Uterus (tissue), 4 donors: Measurements from ENCODE around the gene ZNF385C. TPM values are rescaled to one million over a fixed set of nuclear protein-coding genes. Genes with fewer than 3 reads are reported as not detected.
A peak's percentile ranks its signal among the peaks of the same experiment; 100 is the strongest.

ENCODE experiments used
- DNase-seq, 2 donors: peaks; one replicate each; pipeline ENCODE4 v3.0.0-alpha.2; 2019 to 2020
- H3K27ac ChIP-seq, 2 donors: fragments of 200-600 bp; sonication (generic); 1 replicate in 1 of 2; 2 replicates in 1 of 2; pipeline ENCODE4 v1.5.1; 2016 to 2018
- H3K27me3 ChIP-seq, 2 donors: fragments of 200-600 bp; sonication (generic); one replicate each; pipeline ENCODE4 v1.5.1; 2018 to 2019; ENCODE audit warnings: control low read depth in 1 of 2
- H3K36me3 ChIP-seq, 2 donors: fragments of 200-600 bp; sonication (generic); one replicate each; pipeline ENCODE4 v1.5.1; 2019; ENCODE audit warnings: control low read depth in 1 of 2
- H3K4me1 ChIP-seq, 2 donors: fragments of 200-600 bp; sonication (generic); one replicate each; pipeline ENCODE4 v1.5.1; 2018 to 2019; ENCODE audit warnings: control low read depth in 1 of 2
- H3K4me3 ChIP-seq, 2 donors: fragments of 200-600 bp; sonication (generic); 1 replicate in 1 of 2; 2 replicates in 1 of 2; pipeline ENCODE4 v1.5.1; 2018 to 2019; ENCODE audit warnings: mild to moderate bottlenecking in 1 of 2
- H3K9me3 ChIP-seq, 2 donors: fragments of 200-600 bp; sonication (generic); one replicate each; pipeline ENCODE4 v1.5.1; 2019; ENCODE audit warnings: control low read depth in 1 of 2
- CTCF ChIP-seq, 4 experiments: fragments of 200-600 bp in 2 of 4; fragments of 450-650 bp in 2 of 4; sonication (generic) in 2 of 4; IDR thresholded peaks; one replicate each; pipeline ENCODE4 v1.5.1; 2016 to 2019; ENCODE audit warnings: antibody characterized with exemption in 4 of 4, mild to moderate bottlenecking in 2 of 4, moderate library complexity in 1 of 4
- POLR2A ChIP-seq, 2 donors: fragments of 450-650 bp; IDR thresholded peaks; one replicate each; pipeline ENCODE4 v1.6.1; 2016; ENCODE audit warnings: antibody characterized with exemption in 2 of 2, mild to moderate bottlenecking in 1 of 2, moderate library complexity in 1 of 2
- intact Hi-C: fragments of 100-400 bp; cut with DNase I; formaldehyde crosslinking; loops from one replicate; pipeline ENCODE4 v1.15.1; 2023; ENCODE audit warnings: low total_unique reads
- total RNA-seq, 4 donors: library from RNA; depleted of rRNA in 3 of 4; stranded (reverse); fragments of >200 nt in 3 of 4; gene quantifications; one replicate each; pipeline versions ENCODE4 v1.1.0 to v1.2.4, GENCODE V29; 2014 to 2023
- donor health status: DM: yes; HTN: yes; CAD: no.

ZNF385C gene
- total RNA-seq, 4 donors from 2014 or later, result 0.48 to 1.0 TPM; not detected in 2

- Histone ChIP-seq H3K27ac (peak within 1 kb of the TSS; percentile 67 to 85), H3K9me3 (no peaks in the 10 kb centered on the region), H3K27me3 (no peaks in the 10 kb centered on the region), H3K4me1 (peaks cover 9 to 14% of the 10 kb centered on the region in 2 donors), H3K36me3 (no peaks in the 10 kb centered on the region), H3K4me3 (peak within 1 kb of the TSS; percentile 73 to 85)
- intact Hi-C loops, result loop anchor here (5.0 to 10.0 kb wide), 2 partner anchors 55 to 97 kb away; partner anchors contain the start of gene CNP
- TF ChIP-seq POLR2A (IDR thresholded peaks at IDR 0.05) (peak in 1 of 2 donors; percentile 51), CTCF (IDR thresholded peaks at IDR 0.05) (peak; percentile 93 to 98 (median 96))
- DNase-seq, result peak; percentile 90 to 92
These were observed 78.5 kb downstream of the ZNF385C start, which contains the start of gene NKIRAS2 for GRCh38 chr17:42019509-42020404. NKIRAS2 (plus strand) TSS chr17:42020090; CDS start chr17:42021578, 1,488 bp downstream.

GRCh38 chr17:42018988-42019387, 79.3 kb downstream of the ZNF385C start:
- H3K4me1 ChIP-seq, result peaks cover 9 to 15% of the 10 kb centered on the region in 2 donors
- no peak overlapping the region for H3K27ac ChIP-seq
- no peaks in the 10 kb centered on the region for H3K9me3 ChIP-seq
- no peaks in the 10 kb centered on the region for H3K36me3 ChIP-seq
- no peaks in the 10 kb centered on the region for H3K27me3 ChIP-seq
- DNase-seq, result no peak
- H3K4me3 ChIP-seq, result no peak overlapping the region
- intact Hi-C loops, result no loop called here
- TF ChIP-seq CTCF (IDR thresholded peaks at IDR 0.05) (no peak), POLR2A (IDR thresholded peaks at IDR 0.05) (no peak)

- Histone ChIP-seq H3K9me3 (no peaks in the 10 kb centered on the region), H3K4me1 (peaks cover 9 to 15% of the 10 kb centered on the region in 2 donors), H3K27ac (peak overlapping the region in 1 of 2 donors; percentile 90), H3K27me3 (no peaks in the 10 kb centered on the region), H3K4me3 (no peak overlapping the region), H3K36me3 (no peaks in the 10 kb centered on the region)
- TF ChIP-seq POLR2A (IDR thresholded peaks at IDR 0.05) (no peak), CTCF (IDR thresholded peaks at IDR 0.05) (no peak)
- DNase-seq, result no peak
- intact Hi-C loops, result no loop called here
These were observed 79.9 kb downstream of the ZNF385C start for GRCh38 chr17:42018339-42018738.

GRCh38 chr17:42017866-42018200, 80.4 kb downstream of the ZNF385C start:
- no peak for TF ChIP-seq POLR2A (IDR thresholded peaks at IDR 0.05)
- no peak for TF ChIP-seq CTCF (IDR thresholded peaks at IDR 0.05)
- intact Hi-C loops, result no loop called here
- H3K9me3 ChIP-seq, result no peaks in the 10 kb centered on the region
- peak overlapping the region; percentile 80 to 99 for H3K4me3 ChIP-seq
- H3K4me1 ChIP-seq, result peaks cover 9 to 15% of the 10 kb centered on the region in 2 donors
- H3K27me3 ChIP-seq, result no peaks in the 10 kb centered on the region
- H3K36me3 ChIP-seq, result no peaks in the 10 kb centered on the region
- no peak for DNase-seq
- H3K27ac ChIP-seq, result peak overlapping the region; percentile 85 to 90
